Forelimb muscle (tissue), 1 donor: ENCODE data around the gene LSM2. TPM values are rescaled to one million over a fixed set of nuclear protein-coding genes. Genes with fewer than 3 reads are reported as not detected.
"Not testable (repeated sequence)": the region's sequence is repeated elsewhere in the genome, so short reads cannot be mapped to it uniquely, and the experiment has no call there.

ENCODE experiments used
- DNase-seq: peaks from one replicate; pipeline ENCODE4 v3.0.0-alpha.2; 2013; ENCODE audit warnings: low read depth
- polyA plus RNA-seq: library from polyadenylated mRNA; unstranded; fragments of 120-200 nt; gene quantifications from one replicate; pipeline ENCODE4 v1.2.1, GENCODE V29; 2013; ENCODE audit not compliant: insufficient read length

Gene LSM2
- polyA plus RNA-seq, 1 donor = 55.3 TPM

DNA sequence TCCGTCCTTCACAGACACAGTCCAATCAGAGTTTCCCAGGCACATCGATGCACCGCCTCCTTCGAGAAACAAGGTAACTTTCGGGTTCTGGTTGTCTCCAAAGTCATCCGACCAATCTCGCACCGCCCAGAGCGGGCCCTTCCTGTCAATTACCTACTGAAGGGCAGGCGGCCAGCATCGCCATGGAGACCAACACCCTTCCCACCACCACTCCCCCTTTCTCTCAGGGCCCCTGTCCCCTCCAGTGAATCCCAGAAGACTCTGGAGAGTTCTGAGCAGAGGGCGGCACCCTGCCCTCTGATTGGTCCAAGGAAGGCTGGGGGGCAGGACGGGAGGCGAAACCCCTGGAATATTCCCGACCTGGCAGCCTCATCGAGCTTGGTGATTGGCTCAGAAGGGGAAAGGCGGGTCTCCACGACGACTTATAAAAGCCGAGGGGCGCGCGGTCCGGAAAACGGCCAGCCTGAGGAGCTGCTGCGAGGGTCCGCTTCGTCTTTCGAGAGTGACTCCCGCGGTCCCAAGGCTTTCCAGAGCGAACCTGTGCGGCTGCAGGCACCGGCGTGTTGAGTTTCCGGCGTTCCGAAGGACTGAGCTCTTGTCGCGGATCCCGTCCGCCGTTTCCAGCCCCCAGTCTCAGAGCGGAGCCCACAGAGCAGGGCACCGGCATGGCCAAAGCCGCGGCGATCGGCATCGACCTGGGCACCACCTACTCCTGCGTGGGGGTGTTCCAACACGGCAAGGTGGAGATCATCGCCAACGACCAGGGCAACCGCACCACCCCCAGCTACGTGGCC is 20.7 kb upstream of the LSM2 start, which contains the start of gene HSPA1B:
Gene HSPA1B, plus strand, starts transcription at position 453 of the 794 bp plus-strand sequence. Its CDS starts 213 bp downstream, at position 666.
- DNase-seq = peak; percentile 98

DNA sequence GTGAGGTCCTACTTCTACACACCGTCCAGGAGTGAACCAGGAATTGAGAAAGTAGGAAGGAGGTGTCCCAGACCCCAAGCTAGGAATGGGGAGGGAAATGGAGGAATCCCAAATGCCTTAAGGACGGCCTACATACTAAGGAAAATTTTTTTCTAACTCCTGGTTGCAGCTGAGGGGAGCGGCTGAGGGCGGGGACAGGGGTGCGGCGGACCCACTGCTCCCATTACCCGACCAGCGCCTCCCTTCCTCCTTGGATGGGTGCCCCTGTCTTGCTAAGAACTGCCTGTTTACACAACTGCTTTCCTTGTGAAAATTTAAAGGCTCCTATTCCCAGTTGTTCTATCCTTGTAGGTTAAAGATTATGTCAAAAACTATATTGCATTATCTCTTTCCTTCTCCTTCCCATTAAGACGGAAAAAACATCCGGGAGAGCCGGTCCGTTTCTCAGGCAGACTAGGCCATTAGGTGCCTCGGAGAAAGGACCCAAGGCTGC is 20.1 kb upstream of the LSM2 start:
- peak; percentile 77 for DNase-seq

DNA sequence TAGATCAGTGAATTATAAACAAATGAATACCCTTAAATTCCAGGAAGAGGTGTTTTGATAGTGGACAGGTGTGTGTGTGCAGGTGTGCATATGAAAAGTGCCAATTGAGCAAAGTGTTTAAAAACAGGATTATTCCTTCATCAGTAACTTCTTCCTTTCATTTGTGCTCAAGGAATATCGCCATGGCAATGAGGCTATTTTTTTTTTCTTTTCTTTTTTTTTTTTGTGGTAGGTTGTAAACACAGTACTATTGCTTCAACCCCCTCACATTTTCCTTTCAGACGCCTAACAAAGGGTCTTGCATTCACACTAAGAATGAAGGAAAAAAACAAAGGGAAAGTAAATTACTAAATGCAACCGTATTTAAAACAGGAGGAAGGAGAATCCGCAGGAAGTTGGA is 18.8 kb upstream of the LSM2 start:
- no peak for DNase-seq

DNA sequence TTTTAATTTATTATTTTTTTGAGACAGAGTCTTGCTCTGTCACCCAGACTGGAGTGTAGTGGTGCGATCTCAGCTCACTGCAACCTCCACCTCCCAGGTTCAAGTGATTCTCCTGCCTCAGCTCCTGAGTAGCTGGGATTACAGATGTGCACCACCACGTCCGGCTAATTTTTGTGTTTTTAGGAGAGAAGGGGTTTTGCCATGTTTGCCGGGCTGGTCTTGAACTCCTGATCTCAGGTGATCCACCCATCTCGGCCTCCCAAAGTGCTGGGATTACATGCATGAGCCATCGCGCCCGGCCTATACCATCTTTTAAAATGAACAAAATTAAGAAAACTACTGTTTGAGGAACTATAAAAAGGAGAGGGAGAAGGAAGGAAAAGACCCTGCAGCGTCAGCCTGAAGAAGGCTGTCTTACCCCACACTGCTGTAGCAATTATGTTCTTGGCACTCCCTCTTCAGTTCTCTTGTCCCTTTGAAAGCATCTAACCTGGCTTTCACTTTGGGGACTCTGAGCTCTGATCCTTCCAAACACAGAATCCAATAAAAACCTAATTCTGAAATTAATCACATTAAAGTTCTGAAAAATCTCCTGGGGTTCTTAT is 16.9 kb upstream of the LSM2 start:
- not testable (repeated sequence) for DNase-seq

DNA sequence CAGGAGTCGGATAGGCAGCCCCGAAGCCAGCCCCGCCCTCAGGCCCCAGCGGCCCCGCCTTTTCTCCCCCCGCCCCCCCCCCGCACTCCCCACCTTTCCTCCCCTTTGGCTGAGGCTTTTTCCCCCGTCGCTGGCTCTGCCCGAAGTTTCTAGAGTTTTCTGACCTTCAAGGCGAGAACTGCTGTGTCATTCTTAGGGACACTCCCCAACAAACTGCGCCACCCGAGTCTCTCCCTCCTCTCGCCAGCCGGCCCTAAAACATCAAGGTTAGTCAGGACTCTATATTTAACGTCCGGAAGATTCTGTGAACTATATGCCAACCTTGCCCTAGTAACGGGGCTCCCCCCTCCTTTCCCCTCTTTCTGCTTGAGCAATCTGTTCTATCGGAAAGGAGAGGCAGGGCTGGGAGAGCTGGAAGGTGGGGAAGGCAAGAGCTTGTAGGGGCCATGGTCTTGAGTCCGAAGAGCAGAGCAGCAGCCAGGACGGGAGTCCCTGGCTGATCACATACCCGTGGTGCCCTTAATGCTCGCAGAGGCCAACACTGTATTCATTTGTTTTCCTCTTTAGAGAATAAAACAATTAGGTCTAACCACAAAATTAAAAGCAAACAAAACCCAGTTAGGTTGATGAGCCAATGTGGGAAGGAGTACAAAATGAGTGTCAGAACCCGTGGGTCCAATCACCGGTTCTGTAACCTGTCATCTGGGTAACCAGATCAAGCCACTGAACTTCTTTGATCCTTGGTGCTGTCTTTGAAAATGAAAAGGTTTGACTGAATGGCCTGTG is 15.5 kb upstream of the LSM2 start:
- no peak for DNase-seq

DNA sequence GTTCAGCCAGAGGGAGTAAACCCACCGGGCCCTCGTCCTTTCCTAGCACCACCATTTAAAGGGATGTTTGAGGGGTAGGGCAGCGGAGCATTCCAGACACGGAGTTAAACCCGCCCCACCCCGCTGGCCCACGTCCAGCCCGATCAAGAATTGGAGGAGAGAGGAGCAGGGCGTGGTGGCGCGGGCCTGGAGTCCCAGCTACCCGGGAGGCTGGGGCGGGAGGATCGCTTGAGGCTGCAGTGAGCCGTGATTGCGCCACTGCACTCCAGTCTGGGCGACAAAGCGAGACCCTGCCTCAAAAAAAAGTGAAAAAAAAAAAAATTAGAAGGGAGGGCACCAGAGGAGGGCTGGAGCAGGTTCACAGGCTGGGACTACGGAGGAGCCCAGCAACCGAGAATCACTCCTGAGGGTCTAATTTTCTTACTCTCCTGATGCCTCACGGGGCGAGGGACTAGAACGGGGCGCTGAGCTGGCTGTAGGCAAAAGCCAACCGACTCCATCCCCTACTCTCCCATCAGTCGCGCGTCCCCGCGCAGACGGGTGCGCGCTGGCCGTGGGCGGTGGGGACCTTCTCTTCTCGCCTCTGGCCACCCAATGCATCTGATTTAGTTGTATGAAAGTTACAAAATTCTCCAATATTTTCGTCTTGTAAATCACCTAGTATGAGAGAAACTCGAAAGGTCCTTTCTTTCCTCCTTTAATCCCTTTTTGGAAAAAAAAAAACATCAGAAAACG is 14.7 kb upstream of the LSM2 start:
- no peak for DNase-seq

DNA sequence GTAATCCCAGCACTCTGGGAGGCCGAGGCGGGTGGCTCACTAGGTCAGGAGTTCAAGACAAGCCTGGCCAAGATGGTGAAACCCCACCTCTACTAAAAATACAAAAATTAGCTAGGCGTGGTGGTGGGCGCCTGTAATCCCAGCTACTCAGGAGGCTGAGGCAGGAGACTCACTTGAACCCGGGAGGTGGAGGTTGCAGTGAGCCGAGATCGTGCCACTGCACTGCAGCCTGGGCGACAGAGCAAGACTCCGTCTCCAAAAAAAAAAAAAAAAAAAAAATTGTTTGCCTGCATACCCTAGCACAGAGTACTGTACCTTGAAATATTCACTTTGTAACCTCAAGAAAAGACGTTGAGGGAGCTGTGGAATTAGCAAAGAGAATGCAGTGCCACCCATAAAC is 13.6 kb upstream of the LSM2 start:
- DNase-seq = not testable (repeated sequence)

DNA sequence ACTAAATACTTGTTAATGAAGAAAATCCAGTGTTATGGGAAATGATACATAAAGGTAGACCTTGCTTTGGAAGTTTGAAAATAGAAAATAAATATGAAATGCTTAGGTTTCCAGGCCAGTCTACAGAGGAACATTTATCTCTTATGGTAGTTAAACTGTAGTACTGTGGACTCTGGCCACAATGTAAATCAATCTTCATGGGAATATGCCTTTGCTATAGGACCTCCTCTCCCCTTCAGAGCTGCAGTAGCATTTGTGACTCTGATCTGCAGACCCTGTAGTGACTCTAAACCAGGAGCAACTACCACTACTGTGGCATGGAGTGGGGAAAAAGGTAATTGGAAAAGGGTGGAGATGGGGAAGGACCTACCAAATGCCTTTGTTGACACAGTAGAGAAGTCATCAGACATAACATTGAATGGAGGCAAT is 13.1 kb upstream of the LSM2 start:
- DNase-seq = no peak

DNA sequence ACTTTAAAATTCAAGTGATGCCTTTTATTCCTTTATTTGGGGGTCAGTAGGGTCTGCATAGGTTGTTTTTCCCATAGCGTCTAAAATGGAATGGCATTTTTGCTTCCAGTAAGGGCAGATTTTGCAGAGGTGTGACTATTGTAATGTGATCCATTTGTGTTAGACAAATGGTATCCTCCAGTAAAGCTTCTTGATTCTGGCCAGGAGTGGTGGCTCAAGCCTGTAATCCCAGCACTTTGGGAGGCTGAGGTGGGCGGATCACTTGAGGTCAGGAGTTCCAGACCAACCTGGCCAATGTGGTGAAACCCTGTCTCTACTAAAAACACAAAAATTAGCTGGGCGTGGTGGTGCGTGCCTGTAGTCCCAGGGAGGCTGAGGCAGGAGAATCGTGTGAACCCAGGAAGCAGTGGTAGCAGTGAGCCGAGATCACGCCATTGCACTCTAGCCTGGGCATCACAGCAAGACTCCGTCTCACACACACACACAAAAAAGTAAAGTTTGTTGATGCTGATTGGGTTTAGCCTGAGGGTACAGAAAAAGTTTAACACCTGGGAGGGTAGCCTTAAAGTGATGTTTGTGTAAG is 11.3 kb upstream of the LSM2 start:
- DNase-seq = not testable (repeated sequence)

DNA sequence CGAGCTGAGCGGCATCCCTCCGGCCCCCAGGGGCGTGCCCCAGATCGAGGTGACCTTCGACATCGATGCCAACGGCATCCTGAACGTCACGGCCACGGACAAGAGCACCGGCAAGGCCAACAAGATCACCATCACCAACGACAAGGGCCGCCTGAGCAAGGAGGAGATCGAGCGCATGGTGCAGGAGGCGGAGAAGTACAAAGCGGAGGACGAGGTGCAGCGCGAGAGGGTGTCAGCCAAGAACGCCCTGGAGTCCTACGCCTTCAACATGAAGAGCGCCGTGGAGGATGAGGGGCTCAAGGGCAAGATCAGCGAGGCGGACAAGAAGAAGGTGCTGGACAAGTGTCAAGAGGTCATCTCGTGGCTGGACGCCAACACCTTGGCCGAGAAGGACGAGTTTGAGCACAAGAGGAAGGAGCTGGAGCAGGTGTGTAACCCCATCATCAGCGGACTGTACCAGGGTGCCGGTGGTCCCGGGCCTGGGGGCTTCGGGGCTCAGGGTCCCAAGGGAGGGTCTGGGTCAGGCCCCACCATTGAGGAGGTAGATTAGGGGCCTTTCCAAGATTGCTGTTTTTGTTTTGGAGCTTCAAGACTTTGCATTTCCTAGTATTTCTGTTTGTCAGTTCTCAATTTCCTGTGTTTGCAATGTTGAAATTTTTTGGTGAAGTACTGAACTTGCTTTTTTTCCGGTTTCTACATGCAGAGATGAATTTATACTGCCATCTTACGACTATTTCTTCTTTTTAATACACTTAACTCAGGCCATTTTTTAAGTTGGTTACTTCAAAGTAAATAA is 10.6 kb upstream of the LSM2 start:
- DNase-seq = not testable (repeated sequence)

DNA sequence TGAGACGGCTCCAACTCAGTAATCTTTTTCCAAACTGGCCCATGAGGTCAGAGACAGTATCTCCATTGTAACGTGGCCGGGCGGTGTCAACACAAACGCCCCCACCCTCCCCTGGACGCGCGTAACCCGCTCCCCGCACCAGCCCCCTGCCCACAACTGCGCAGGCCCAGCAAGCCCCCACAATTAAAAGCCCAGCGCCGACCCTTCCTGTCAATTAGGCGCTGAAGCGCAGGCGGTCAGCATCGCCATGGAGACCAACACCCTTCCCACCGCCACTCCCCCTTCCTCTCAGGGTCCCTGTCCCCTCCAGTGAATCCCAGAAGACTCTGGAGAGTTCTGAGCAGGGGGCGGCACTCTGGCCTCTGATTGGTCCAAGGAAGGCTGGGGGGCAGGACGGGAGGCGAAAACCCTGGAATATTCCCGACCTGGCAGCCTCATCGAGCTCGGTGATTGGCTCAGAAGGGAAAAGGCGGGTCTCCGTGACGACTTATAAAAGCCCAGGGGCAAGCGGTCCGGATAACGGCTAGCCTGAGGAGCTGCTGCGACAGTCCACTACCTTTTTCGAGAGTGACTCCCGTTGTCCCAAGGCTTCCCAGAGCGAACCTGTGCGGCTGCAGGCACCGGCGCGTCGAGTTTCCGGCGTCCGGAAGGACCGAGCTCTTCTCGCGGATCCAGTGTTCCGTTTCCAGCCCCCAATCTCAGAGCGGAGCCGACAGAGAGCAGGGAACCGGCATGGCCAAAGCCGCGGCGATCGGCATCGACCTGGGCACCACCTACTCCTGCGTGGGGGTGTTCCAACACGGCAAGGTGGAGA is 8.5 kb upstream of the LSM2 start, which contains the start of the genes HSPA1A and HSPA1L:
Gene HSPA1A, plus strand, starts transcription at position 519 of the 814 bp plus-strand sequence. Its CDS starts 214 bp downstream, at position 733.
Gene HSPA1L, minus strand, starts transcription at position 259 of the 814 bp plus-strand sequence. CDS start 3,311 bp downstream, outside the sequence.
- no peak for DNase-seq

DNA sequence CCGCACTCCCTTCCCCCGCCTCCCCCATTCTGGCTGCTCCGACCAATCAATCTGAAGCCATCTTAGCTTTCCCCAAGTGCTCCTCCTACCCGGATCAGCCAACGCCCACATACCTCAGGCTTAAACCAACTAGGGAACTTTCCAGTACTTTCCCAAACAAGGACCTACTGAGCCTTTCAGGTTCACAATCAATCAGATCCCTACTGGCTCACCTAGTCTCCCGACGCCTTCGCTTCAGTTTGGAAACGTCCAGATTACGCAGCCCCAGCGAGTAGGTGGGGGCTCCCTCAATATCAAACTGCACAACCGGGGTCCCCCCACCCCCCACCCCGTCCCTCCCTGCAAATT is 7.9 kb upstream of the LSM2 start:
- DNase-seq = peak; percentile 96

DNA sequence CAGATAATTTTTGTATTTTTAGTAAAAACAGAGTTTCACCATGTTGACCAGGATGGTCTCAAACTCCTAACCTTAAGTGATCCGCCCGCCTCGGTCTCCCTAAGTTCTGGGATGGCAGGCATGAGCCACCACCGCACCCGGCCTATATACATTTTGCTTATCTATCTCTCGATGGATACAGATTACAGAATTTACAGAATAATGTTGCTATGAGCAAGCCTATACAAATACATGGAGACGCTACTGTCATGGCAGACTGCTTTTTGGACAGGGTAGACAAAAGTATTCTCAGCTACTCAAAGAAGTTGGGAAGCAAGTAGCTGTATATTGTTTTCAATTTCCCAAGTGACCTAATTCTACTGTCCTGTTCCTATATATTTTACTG is 6.7 kb upstream of the LSM2 start:
- no peak for DNase-seq

DNA sequence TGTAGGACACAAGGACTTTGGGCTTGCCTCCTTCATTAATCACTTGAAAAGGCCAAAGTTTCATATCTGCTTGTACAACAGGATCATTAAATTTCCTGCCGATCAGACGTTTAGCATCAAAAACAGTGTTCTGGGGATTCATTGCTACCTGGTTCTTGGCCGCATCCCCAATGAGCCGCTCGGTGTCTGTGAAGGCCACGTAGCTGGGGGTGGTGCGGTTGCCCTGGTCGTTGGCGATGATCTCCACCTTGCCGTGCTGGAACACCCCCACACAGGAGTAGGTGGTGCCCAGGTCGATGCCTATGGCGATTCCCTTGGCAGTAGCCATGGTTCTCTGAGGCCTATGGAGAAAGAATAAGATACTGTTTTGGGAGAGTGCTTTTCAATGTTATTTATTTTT is 4.9 kb upstream of the LSM2 start:
- no peak for DNase-seq

DNA sequence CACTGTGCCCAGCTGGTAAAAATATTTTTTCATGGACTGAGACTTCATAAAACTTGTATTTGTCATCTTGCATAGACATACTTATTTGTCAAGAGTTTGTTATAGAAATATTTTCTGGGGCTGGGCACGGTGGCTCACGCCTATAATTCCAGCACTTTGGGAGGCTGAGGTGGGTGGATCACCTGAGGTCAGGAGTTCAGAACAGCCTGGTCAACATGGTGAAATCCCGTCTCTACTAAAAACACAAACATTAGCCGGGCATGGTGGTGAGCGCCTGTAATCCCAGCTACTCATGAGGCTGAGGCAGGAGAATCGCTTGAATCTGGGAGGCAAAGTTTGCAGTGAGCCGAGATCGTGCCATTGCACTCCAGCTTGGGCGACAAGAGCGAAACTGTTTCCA is 1.8 kb upstream of the LSM2 start:
- DNase-seq = not testable (repeated sequence)

DNA sequence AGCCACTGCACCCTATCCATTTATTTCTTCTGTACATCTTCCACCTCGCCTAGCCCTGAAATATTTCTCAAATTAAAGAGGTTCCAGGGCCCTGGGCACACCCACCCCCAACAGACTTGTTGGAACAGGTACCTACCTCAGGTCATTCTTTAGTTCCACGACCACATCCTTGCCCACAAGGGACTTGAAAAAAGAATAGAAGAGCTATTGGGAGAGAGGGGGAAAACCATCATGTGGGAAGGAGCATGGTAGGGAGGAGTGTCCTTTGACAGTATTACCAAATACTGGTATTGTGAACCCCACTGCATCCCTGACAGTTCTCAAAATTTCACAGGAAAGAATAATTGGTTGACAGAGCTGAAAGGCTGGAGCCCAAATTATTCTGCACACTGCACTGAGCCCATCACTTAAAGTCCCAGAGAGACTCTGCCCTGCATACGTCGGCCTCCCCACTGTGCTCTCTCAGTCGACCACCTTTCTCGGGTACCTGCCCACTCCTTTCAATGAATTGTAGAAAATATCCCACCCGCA is 762 bp downstream of the LSM2 start:
- no peak for DNase-seq

DNA sequence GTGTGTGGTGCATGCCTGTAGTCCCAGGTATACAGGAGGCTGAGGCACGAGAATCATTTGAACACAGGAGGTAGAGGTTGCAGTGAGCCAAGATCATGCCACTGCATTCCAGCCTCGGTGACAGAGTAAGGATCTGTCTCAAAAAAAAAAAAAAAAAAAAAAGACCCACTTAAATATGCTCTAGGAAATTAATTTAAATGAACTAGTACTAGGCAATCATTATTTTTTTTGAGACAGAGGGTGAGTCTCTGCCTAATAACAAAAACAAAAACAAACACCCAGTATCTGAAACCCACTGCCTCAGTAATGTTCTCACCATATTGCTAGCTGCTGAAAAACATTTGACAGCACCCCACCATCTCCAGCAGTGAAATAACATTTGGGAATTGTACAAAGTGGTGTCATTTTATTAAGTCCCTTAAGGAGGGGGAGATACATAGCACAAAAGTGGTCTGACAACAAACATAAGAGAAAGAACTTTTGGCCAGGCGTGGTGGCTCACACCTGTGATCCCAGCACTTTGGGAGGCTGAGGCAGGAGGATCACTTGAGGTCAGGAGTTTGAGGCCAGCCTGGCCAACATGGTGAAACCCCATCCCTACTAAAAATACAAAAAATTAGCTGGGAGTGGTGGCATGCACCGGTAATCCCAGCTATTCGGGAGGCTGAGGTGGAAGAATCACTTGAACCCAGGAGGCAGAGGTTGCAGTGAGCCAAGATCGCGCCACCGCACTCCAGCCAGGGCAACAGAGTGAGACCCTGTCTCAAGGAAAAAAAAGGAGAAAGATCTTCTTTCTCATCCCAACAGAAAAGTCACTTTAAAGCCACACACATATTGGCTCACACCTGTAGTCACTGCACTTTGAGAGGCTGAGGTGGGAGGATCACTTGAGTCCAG is 5.5 kb downstream of the LSM2 start:
- DNase-seq = not testable (repeated sequence)

DNA sequence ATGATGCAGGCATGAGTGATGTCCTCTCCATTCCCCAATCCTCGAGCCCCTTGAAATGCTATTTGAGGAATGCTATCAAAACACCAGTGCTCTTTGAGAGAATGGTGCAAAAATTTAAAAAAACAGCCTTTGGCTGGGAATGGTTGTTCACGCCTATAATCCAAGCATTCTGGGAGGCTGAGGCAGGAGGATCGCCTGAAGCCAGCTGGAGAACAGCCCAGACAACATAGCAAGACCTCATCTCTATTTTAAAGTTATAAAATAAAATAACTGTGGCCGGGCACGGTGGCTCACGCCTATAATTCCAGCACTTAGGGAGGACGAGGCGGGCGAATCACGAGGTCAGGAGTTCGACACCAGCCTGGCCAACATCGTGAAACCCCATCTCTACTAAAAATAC is 7.0 kb downstream of the LSM2 start:
- DNase-seq = no peak
